MCF 10A (cell line): Measurements from ENCODE around the gene DDX19B. TPM values are rescaled to one million over a fixed set of nuclear protein-coding genes. Genes with fewer than 3 reads are reported as not detected.
A peak's percentile ranks its signal among the peaks of the same experiment; 100 is the strongest.
"Not testable (repeated sequence)": the region's sequence is repeated elsewhere in the genome, so short reads cannot be mapped to it uniquely, and the experiment has no call there.

ENCODE experiments used
- BruUV-seq: library from RNA; stranded (reverse); fragments of 400-500 nt; replicated peaks from 2 replicates; lab custom pipeline; 2021; lab: Mats Ljungman, UMichigan
- CTCF ChIA-PET: fragments of 300-600 bp; sonication (Branson Sonifier 250); formaldehyde crosslinking; extraction: SDS; loops from one replicate; lab custom pipeline; 2021; ENCODE audit warnings: antibody characterized with exemption, inconsistent platforms; lab: Yijun Ruan, JAX
- POLR2A ChIA-PET: fragments of 300-600, 350-650 bp; sonication (Branson Sonifier 250); formaldehyde crosslinking; extraction: SDS; loops from one replicate; lab custom pipeline; 2020; ENCODE audit warnings: antibody characterized with exemption, inconsistent platforms; lab: Yijun Ruan, JAX
- DNase-seq: peaks from one replicate; pipeline ENCODE4 v3.0.0-alpha.2; 2018; ENCODE audit not compliant: unreplicated experiment
- H3K27ac Mint-ChIP-seq: one replicate; pipeline ENCODE4 v1.8.0; 2022; ENCODE audit warnings: mild to moderate bottlenecking, low read depth, mixed read lengths; ENCODE audit not compliant: unreplicated experiment
- H3K27me3 Mint-ChIP-seq: one replicate; pipeline ENCODE4 v1.8.0; 2022; ENCODE audit warnings: mixed read lengths; ENCODE audit not compliant: insufficient read depth, unreplicated experiment
- H3K36me3 Mint-ChIP-seq: one replicate; pipeline ENCODE4 v1.8.0; 2022; ENCODE audit warnings: mild to moderate bottlenecking, moderate library complexity, mixed read lengths; ENCODE audit not compliant: insufficient read depth, unreplicated experiment
- H3K4me1 Mint-ChIP-seq: one replicate; pipeline ENCODE4 v1.8.0; 2022; ENCODE audit warnings: mixed read lengths; ENCODE audit not compliant: insufficient read depth, unreplicated experiment
- H3K4me3 Mint-ChIP-seq: one replicate; pipeline ENCODE4 v1.8.0; 2022; ENCODE audit warnings: mild to moderate bottlenecking, moderate library complexity, mixed read lengths; ENCODE audit not compliant: unreplicated experiment
- H3K9me3 Mint-ChIP-seq: one replicate; pipeline ENCODE4 v1.8.0; 2022; ENCODE audit warnings: mixed read lengths; ENCODE audit not compliant: unreplicated experiment
- CTCF ChIP-seq: fragments of 200-600 bp; IDR thresholded peaks from one replicate; pipeline ENCODE4 v1.8.0; 2022; ENCODE audit warnings: antibody characterized with exemption, mild to moderate bottlenecking; ENCODE audit not compliant: unreplicated experiment
- intact Hi-C: fragments of 100-400 bp; cut with micrococcal nuclease; formaldehyde crosslinking; loops from 2 replicates; pipeline ENCODE4 v1.14.1; 2022
- total RNA-seq: library from RNA; stranded (reverse); gene quantifications from 2 replicates; pipeline ENCODE4 v1.2.3, GENCODE V29; 2022

Gene DDX19B
- total RNA-seq, 1 experiment from 2014 or later, result 38.6 TPM

- Mint-ChIP-seq H3K27ac (no peak overlapping the region), H3K36me3 (peaks cover 44% of the 10 kb centered on the region), H3K4me3 (no peak overlapping the region), H3K4me1 (no peaks in the 10 kb centered on the region), H3K27me3 (no peaks in the 10 kb centered on the region), H3K9me3 (no peaks in the 10 kb centered on the region)
- POLR2A ChIA-PET, result no interaction called here
- no peak for TF ChIP-seq CTCF
- DNase-seq, result no peak
- CTCF ChIA-PET, result interaction anchor here (0.7 to 1.7 kb wide), 7 partner anchors 8 to 327 kb away, joined by 3 to 6 read pairs (median 4); no protein-coding TSS in a partner anchor
- intact Hi-C loops, result loop anchor here (5.0 kb wide), 1 partner anchor 321 kb away; no protein-coding TSS in a partner anchor
- no TSS peak for BruUV-seq
These were observed 32.1 kb downstream of the DDX19B start for GRCh38 chr16:70331091-70331490.

- no peaks in the 10 kb centered on the region for H3K4me1 Mint-ChIP-seq
- no TSS peak for BruUV-seq
- intact Hi-C loops, result loop anchor here (5.0 kb wide), 1 partner anchor 321 kb away; no protein-coding TSS in a partner anchor
- no peak overlapping the region for H3K27ac Mint-ChIP-seq
- H3K9me3 Mint-ChIP-seq, result no peaks in the 10 kb centered on the region
- no peak overlapping the region for H3K4me3 Mint-ChIP-seq
- H3K27me3 Mint-ChIP-seq, result no peaks in the 10 kb centered on the region
- ChIA-PET POLR2A (interaction anchor here (0.7 kb wide), 1 partner anchor 15 kb away, joined by 3 read pairs; the partner anchor contains the start of gene DDX19A), CTCF (interaction anchor here (0.5 to 1.7 kb wide), 8 partner anchors 8 to 323 kb away, joined by 3 to 6 read pairs (median 4); no protein-coding TSS in a partner anchor)
- peaks cover 39% of the 10 kb centered on the region for H3K36me3 Mint-ChIP-seq
- DNase-seq, result no peak
- TF ChIP-seq CTCF, result peak; percentile 35
These were observed 32.8 kb downstream of the DDX19B start for GRCh38 chr16:70331588-70332358.

GRCh38 chr16:70332728-70333127 lies 33.7 kb downstream of the DDX19B start:
- intact Hi-C loops, result loop anchor here (5.0 kb wide), 1 partner anchor 320 kb away; no protein-coding TSS in a partner anchor
- POLR2A ChIA-PET, H3K27ac Mint-ChIP-seq, H3K4me1 Mint-ChIP-seq, H3K4me3 Mint-ChIP-seq, H3K9me3 Mint-ChIP-seq, BruUV-seq, H3K27me3 Mint-ChIP-seq, DNase-seq: not testable (repeated sequence)
- H3K36me3 Mint-ChIP-seq, result peaks cover 35% of the 10 kb centered on the region
- CTCF ChIA-PET, result interaction anchor here (0.5 to 0.9 kb wide), 3 partner anchors 11 to 33 kb away, joined by 3 to 5 read pairs (median 4); no protein-coding TSS in a partner anchor

- Mint-ChIP-seq H3K27me3 (no peaks in the 10 kb centered on the region), H3K4me3 (no peak overlapping the region), H3K9me3 (no peaks in the 10 kb centered on the region), H3K4me1 (no peaks in the 10 kb centered on the region), H3K36me3 (peaks cover 31% of the 10 kb centered on the region), H3K27ac (no peak overlapping the region)
- no TSS peak for BruUV-seq
- ChIA-PET POLR2A (interaction anchor here (0.7 to 2.4 kb wide), 3 partner anchors 9 to 49 kb away, joined by 4 to 17 read pairs (median 5); partner anchors contain the start of genes AARS1 and DDX19A), CTCF (interaction anchor here (0.8 kb wide), 1 partner anchor 315 kb away, joined by 10 read pairs; no protein-coding TSS in a partner anchor)
- intact Hi-C loops, result no loop called here
- DNase-seq, result no peak
- no peak for TF ChIP-seq CTCF
These were observed 38.8 kb downstream of the DDX19B start for GRCh38 chr16:70337814-70338213.
